Kidney epithelial cell (primary cell): ENCODE data around the gene UBC. TPM values are rescaled to one million over a fixed set of nuclear protein-coding genes. Genes with fewer than 3 reads are reported as not detected.

Experiments used
- DNase-seq: peaks from one replicate; pipeline ENCODE4 v3.0.0-alpha.2; 2010; ENCODE audit warnings: low read depth
- H3K27me3 ChIP-seq: 2 replicates; pipeline ENCODE4 v1.6.0; 2011; ENCODE audit warnings: low read length; ENCODE audit not compliant: control insufficient read depth, insufficient read depth
- H3K36me3 ChIP-seq: 2 replicates; pipeline ENCODE4 v1.5.1; 2011; ENCODE audit warnings: low read length; ENCODE audit not compliant: control insufficient read depth, insufficient read depth
- H3K4me3 ChIP-seq: 2 replicates; pipeline ENCODE4 v1.5.1; 2011; ENCODE audit warnings: low read depth, mild to moderate bottlenecking, control low read depth, low read length
- CTCF ChIP-seq: IDR thresholded peaks from 2 replicates; pipeline ENCODE4 v1.5.1; 2011; ENCODE audit warnings: mild to moderate bottlenecking, moderate library complexity, low read length, control low read depth, inconsistent platforms; ENCODE audit not compliant: insufficient read depth, poor library complexity, severe bottlenecking
- total RNA-seq: library from RNA; depleted of rRNA; stranded (reverse); fragments of >200 nt; gene quantifications from 2 replicates; pipeline ENCODE4 v1.2.3, GENCODE V29; 2015

Gene UBC
- total RNA-seq, 1 donor from 2014 or later, result 1,432 TPM

- Histone ChIP-seq H3K27me3 (no peaks in the 10 kb centered on the region), H3K4me3 (no peak overlapping the region), H3K36me3 (no peaks in the 10 kb centered on the region)
- no peak for TF ChIP-seq CTCF
- no peak for DNase-seq
Observed at GRCh38 chr12:124874988-124875802, 39.3 kb downstream of the UBC start.

GRCh38 chr12:124874188-124874587 is 40.3 kb downstream of the UBC start:
- no peak for TF ChIP-seq CTCF
- H3K36me3 ChIP-seq, result no peaks in the 10 kb centered on the region

GRCh38 chr12:124872068-124872719 is 42.3 kb downstream of the UBC start:
- Histone ChIP-seq H3K36me3 (no peaks in the 10 kb centered on the region), H3K4me3 (no peak overlapping the region), H3K27me3 (no peaks in the 10 kb centered on the region)
- no peak for TF ChIP-seq CTCF
- no peak for DNase-seq

More at GRCh38 chr12:124874188-124874587, 40.3 kb downstream of the UBC start:
- no peaks in the 10 kb centered on the region for H3K27me3 ChIP-seq
- no peak for DNase-seq
- H3K4me3 ChIP-seq, result no peak overlapping the region

- no peaks in the 10 kb centered on the region for H3K27me3 ChIP-seq
- no peak overlapping the region for H3K4me3 ChIP-seq
- TF ChIP-seq CTCF, result no peak
Observed at GRCh38 chr12:124871297-124871696, 43.2 kb downstream of the UBC start.

GRCh38 chr12:124870515-124870914 is 43.9 kb downstream of the UBC start:
- Histone ChIP-seq H3K36me3 (no peaks in the 10 kb centered on the region), H3K4me3 (no peak overlapping the region), H3K27me3 (no peaks in the 10 kb centered on the region)
- no peak for TF ChIP-seq CTCF
- no peak for DNase-seq

More at GRCh38 chr12:124871297-124871696, 43.2 kb downstream of the UBC start:
- no peak for DNase-seq
- H3K36me3 ChIP-seq, result no peaks in the 10 kb centered on the region
